ENCODE measurements around the gene NFATC2.

GRCh38 chr20:51528263-51529027, 14.1 kb downstream of the NFATC2 start:
- TF ChIP-seq POLR2AphosphoS5 (IDR thresholded peaks at IDR 0.05) (no peak), CTCF (IDR thresholded peaks at IDR 0.05) (no peak)
